ES-I3 (cell line): ENCODE data around the gene DPH2.

ENCODE experiments used
- H3K36me3 ChIP-seq: 2 replicates; pipeline ENCODE4 v1.6.1; 2013; ENCODE audit warnings: mild to moderate bottlenecking, low read length, control low read depth, moderate library complexity; ENCODE audit not compliant: insufficient read depth
- H3K4me1 ChIP-seq: 2 replicates; pipeline ENCODE4 v1.6.1; 2013; ENCODE audit warnings: mild to moderate bottlenecking, control low read depth, low read length; ENCODE audit not compliant: insufficient read depth
- H3K9ac ChIP-seq: 2 replicates; pipeline ENCODE4 v1.6.1; 2013; ENCODE audit warnings: low read depth, mild to moderate bottlenecking, low read length, moderate library complexity
- H3K9me3 ChIP-seq: 2 replicates; pipeline ENCODE4 v1.6.1; 2013; ENCODE audit warnings: mild to moderate bottlenecking, low read length, moderate library complexity; ENCODE audit not compliant: control insufficient read depth, insufficient read depth

The DPH2 gene

GRCh38 chr1:43968348-43968948 is 1.4 kb upstream of the DPH2 start:
- Histone ChIP-seq H3K36me3 (no peaks in the 10 kb centered on the region), H3K4me1 (no peaks in the 10 kb centered on the region), H3K9me3 (no peaks in the 10 kb centered on the region), H3K9ac (no peak overlapping the region)

- H3K4me1 ChIP-seq: no peaks in the 10 kb centered on the region
- H3K36me3 ChIP-seq: no peaks in the 10 kb centered on the region
- H3K9ac ChIP-seq: peak overlapping the region; percentile 34; the same call in 1 of the 2 replicates
- H3K9me3 ChIP-seq: no peaks in the 10 kb centered on the region
Measured at GRCh38 chr1:43969416-43969745, 429 bp upstream of the DPH2 start.

GRCh38 chr1:43970502-43970901 is 692 bp downstream of the DPH2 start:
- peak overlapping the region; percentile 85 for H3K9ac ChIP-seq
- no peaks in the 10 kb centered on the region for H3K4me1 ChIP-seq
- H3K36me3 ChIP-seq: no peaks in the 10 kb centered on the region
- H3K9me3 ChIP-seq: no peaks in the 10 kb centered on the region

- no peaks in the 10 kb centered on the region for H3K36me3 ChIP-seq
- peaks cover 2% of the 10 kb centered on the region; the same call in 1 of the 2 replicates for H3K4me1 ChIP-seq
- no peaks in the 10 kb centered on the region for H3K9me3 ChIP-seq
- no peak overlapping the region for H3K9ac ChIP-seq
Measured at GRCh38 chr1:43970911-43971310, 1.1 kb downstream of the DPH2 start.

GRCh38 chr1:43971336-43971980 is 1.6 kb downstream of the DPH2 start:
- no peak overlapping the region for H3K9ac ChIP-seq
- H3K4me1 ChIP-seq: peaks cover 3% of the 10 kb centered on the region; the same call in 1 of the 2 replicates
- peaks cover 2% of the 10 kb centered on the region; the same call in 1 of the 2 replicates for H3K36me3 ChIP-seq
- H3K9me3 ChIP-seq: no peaks in the 10 kb centered on the region

GRCh38 chr1:43973981-43974442 is 4.2 kb downstream of the DPH2 start:
- Histone ChIP-seq H3K9ac (peak overlapping the region; percentile 72), H3K9me3 (no peaks in the 10 kb centered on the region), H3K36me3 (peaks cover 13% of the 10 kb centered on the region), H3K4me1 (peaks cover 6% of the 10 kb centered on the region)

- no peaks in the 10 kb centered on the region for H3K9me3 ChIP-seq
- H3K9ac ChIP-seq: peak within 1 kb of the TSS; percentile 72
- H3K4me1 ChIP-seq: peaks cover 6% of the 10 kb centered on the region
- H3K36me3 ChIP-seq: peaks cover 13% of the 10 kb centered on the region
Measured at GRCh38 chr1:43974443-43975248, 4.8 kb downstream of the DPH2 start, which contains the start of gene ATP6V0B. TSS of gene ATP6V0B (plus strand) at chr1:43974960. CDS start at chr1:43975041, 81 bp downstream.

GRCh38 chr1:43975249-43975961 is 5.6 kb downstream of the DPH2 start:
- peak overlapping the region; percentile 72 for H3K9ac ChIP-seq
- peaks cover 10% of the 10 kb centered on the region for H3K4me1 ChIP-seq
- H3K36me3 ChIP-seq: peaks cover 13% of the 10 kb centered on the region
- H3K9me3 ChIP-seq: no peaks in the 10 kb centered on the region

GRCh38 chr1:43976045-43976444 is 6.2 kb downstream of the DPH2 start:
- Histone ChIP-seq H3K36me3 (peaks cover 13% of the 10 kb centered on the region), H3K9me3 (no peaks in the 10 kb centered on the region), H3K9ac (peak overlapping the region; percentile 72; the same call in 1 of the 2 replicates), H3K4me1 (peaks cover 12% of the 10 kb centered on the region)

GRCh38 chr1:43976890-43977289 is 7.1 kb downstream of the DPH2 start:
- H3K36me3 ChIP-seq: peaks cover 13% of the 10 kb centered on the region
- H3K9me3 ChIP-seq: no peaks in the 10 kb centered on the region
- no peak overlapping the region for H3K9ac ChIP-seq
- peaks cover 12% of the 10 kb centered on the region for H3K4me1 ChIP-seq

- H3K9ac ChIP-seq: no peak overlapping the region
- H3K36me3 ChIP-seq: peaks cover 13% of the 10 kb centered on the region
- H3K4me1 ChIP-seq: peaks cover 12% of the 10 kb centered on the region
- H3K9me3 ChIP-seq: no peaks in the 10 kb centered on the region
Measured at GRCh38 chr1:43977376-43978263, 7.8 kb downstream of the DPH2 start.

GRCh38 chr1:43978264-43978550 is 8.4 kb downstream of the DPH2 start:
- Histone ChIP-seq H3K36me3 (peaks cover 13% of the 10 kb centered on the region), H3K9me3 (no peaks in the 10 kb centered on the region), H3K4me1 (peaks cover 12% of the 10 kb centered on the region), H3K9ac (no peak overlapping the region)

- Histone ChIP-seq H3K4me1 (peaks cover 12% of the 10 kb centered on the region), H3K9me3 (no peaks in the 10 kb centered on the region), H3K9ac (peak within 1 kb of the TSS; percentile 84), H3K36me3 (peaks cover 13% of the 10 kb centered on the region)
Measured at GRCh38 chr1:43978551-43979260, 8.9 kb downstream of the DPH2 start, which contains the start of gene B4GALT2. TSS of gene B4GALT2 (plus strand) at chr1:43979210. CDS start at chr1:43981161, 1,951 bp downstream.
